Suprapubic skin (tissue), 4 donors: ENCODE measurements around the gene FAM186B. TPM values are rescaled to one million over a fixed set of nuclear protein-coding genes. Genes with fewer than 3 reads are reported as not detected.

Source experiments
- DNase-seq, 2 donors: peaks; one replicate each; pipeline ENCODE4 v3.0.0-alpha.2; 2019; ENCODE audit warnings: low spot score in 2 of 2
- H3K27ac ChIP-seq: fragments of 200-600 bp; sonication (generic); one replicate; pipeline ENCODE4 v1.5.1; 2019
- H3K27me3 ChIP-seq: fragments of 200-600 bp; sonication (generic); one replicate; pipeline ENCODE4 v1.5.1; 2019
- H3K36me3 ChIP-seq: fragments of 200-600 bp; sonication (generic); one replicate; pipeline ENCODE4 v1.5.1; 2019
- H3K4me1 ChIP-seq: fragments of 200-600 bp; sonication (generic); one replicate; pipeline ENCODE4 v1.5.1; 2019
- H3K4me3 ChIP-seq: fragments of 200-600 bp; sonication (generic); one replicate; pipeline ENCODE4 v1.5.1; 2019; ENCODE audit warnings: mild to moderate bottlenecking
- H3K9me3 ChIP-seq: fragments of 200-600 bp; sonication (generic); one replicate; pipeline ENCODE4 v1.5.1; 2019
- EP300 ChIP-seq: sonication (generic); formaldehyde crosslinking; IDR thresholded peaks from one replicate; pipeline ENCODE4 v1.6.1; 2017; ENCODE audit warnings: antibody characterized with exemption
- POLR2A ChIP-seq, 2 donors: fragments of 450-650 bp; IDR thresholded peaks; one replicate each; pipeline ENCODE4 v1.6.1; 2017; ENCODE audit warnings: antibody characterized with exemption in 2 of 2, mild to moderate bottlenecking in 2 of 2, moderate library complexity in 2 of 2
- POLR2AphosphoS5 ChIP-seq, 3 donors: sonication (generic); formaldehyde crosslinking; IDR thresholded peaks; one replicate each; pipeline ENCODE4 v1.6.1; 2017; ENCODE audit warnings: antibody characterized with exemption in 3 of 3
- WGBS: methylation state at CpG from one replicate; pipeline ENCODE4 v1.1.5; 2018; 5-methylcytosine and 5-hydroxymethylcytosine counted together
- total RNA-seq, 4 donors: library from RNA; depleted of rRNA; stranded (reverse); fragments of >200 nt; gene quantifications; one replicate each; pipeline ENCODE4 v1.1.0, GENCODE V29; 2016
- TF ChIP-seq, protein P1 (sequence below), 2 donors: fragments of 200-600 bp in 1 of 2; fragments of 450-650 bp in 1 of 2; sonication (generic) in 1 of 2; IDR thresholded peaks; one replicate each; pipeline ENCODE4 v1.5.1; 2016 to 2019; ENCODE audit warnings: antibody characterized with exemption in 2 of 2, mild to moderate bottlenecking in 1 of 2, moderate library complexity in 1 of 2

The FAM186B gene
- total RNA-seq, 4 donors from 2014 or later = 0.44 to 1.9 (median 1.1) TPM; not detected in 1

DNA sequence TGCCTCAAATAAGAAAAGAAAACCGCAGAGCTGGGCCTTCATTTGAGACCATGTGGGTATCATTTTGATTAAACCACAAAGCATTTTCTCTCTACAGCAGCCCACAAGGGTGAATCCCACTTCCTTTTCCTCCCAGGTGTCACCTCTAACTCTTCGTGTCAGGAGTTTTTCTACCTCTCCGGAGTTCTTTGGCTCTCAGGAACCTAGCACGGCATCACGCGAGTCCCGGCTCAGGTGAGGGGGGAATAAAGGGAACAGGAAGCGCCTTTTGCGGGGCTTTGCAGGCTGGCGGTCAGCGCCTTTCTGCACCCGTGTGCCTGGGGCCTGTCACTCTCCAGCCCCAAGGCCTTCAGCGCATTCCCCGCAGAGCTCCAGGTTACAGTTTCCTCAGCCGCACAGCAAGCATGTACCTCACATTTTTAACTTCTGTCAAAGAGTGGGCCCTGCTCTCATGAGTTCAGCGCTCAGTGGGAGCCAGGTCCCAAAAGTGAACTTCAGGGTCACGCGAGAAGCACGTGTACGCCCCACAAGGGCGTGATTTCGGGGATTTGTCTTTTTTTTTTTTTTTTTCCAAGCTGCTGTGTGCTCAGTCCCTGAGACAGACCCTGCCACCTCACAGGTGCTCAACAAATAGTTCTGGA lies 17.2 kb upstream of the FAM186B start:
- Histone ChIP-seq H3K4me1 (peaks cover 34% of the 10 kb centered on the region), H3K27me3 (no peaks in the 10 kb centered on the region), H3K36me3 (no peaks in the 10 kb centered on the region), H3K9me3 (no peaks in the 10 kb centered on the region), H3K4me3 (peak overlapping the region; percentile 67), H3K27ac (peak overlapping the region; percentile 86)
- no peak for TF ChIP-seq POLR2AphosphoS5 (IDR thresholded peaks at IDR 0.05)
- TF ChIP-seq POLR2A (IDR thresholded peaks at IDR 0.05) = no peak
- TF ChIP-seq, protein P1, sequence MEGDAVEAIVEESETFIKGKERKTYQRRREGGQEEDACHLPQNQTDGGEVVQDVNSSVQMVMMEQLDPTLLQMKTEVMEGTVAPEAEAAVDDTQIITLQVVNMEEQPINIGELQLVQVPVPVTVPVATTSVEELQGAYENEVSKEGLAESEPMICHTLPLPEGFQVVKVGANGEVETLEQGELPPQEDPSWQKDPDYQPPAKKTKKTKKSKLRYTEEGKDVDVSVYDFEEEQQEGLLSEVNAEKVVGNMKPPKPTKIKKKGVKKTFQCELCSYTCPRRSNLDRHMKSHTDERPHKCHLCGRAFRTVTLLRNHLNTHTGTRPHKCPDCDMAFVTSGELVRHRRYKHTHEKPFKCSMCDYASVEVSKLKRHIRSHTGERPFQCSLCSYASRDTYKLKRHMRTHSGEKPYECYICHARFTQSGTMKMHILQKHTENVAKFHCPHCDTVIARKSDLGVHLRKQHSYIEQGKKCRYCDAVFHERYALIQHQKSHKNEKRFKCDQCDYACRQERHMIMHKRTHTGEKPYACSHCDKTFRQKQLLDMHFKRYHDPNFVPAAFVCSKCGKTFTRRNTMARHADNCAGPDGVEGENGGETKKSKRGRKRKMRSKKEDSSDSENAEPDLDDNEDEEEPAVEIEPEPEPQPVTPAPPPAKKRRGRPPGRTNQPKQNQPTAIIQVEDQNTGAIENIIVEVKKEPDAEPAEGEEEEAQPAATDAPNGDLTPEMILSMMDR (IDR thresholded peaks at IDR 0.05) = no peak
- TF ChIP-seq EP300 = no peak
- 0% methylated on average over 14 of the region's 22 CpGs for WGBS
- no peak for DNase-seq

DNA sequence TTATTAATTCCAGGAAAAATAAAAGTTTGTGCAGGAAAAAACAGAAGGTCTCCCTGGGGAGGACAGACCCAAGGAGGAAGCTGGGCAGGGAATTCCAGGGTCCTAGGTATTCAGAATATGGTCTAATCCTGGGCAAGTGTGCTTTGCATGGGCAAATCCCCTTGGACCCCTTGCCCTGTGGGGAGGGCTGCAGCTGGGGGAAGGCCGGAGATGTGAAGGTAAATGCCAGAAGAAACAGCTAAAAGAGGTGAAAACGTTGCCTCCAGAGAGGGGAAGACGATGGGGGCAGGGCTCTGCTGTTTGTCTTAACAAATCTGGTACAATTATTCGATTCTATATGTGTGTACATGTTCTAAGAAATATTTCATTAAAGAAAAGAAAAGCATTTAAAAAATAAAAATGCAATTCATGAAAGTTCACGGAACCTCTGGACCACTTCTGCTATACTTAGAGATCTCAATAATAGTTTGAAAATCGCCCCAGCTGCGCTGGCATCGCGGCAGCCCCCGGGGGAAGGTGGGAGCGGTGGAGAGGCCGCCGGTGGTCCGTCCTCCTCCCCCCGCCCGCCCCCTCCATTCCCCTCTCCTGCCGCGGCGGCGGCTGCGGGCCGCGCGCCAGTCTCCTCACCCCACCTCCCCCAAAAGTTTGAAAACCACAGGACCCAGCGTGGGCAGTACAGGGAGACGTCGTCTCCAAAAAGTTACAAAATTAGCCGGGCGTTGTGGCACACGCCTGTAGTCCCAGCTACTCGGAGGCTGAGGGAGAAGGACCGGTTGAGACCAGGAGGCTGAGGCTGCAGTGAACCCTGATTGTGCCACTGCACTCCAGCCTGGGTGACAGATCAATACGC lies 16.4 kb upstream of the FAM186B start:
- DNase-seq = no peak
- H3K4me1 ChIP-seq = peaks cover 34% of the 10 kb centered on the region
- no peaks in the 10 kb centered on the region for H3K27me3 ChIP-seq
- WGBS = 4% methylated on average over 33 of the region's 33 CpGs
- H3K27ac ChIP-seq = peak overlapping the region; percentile 86
- peak overlapping the region; percentile 67 for H3K4me3 ChIP-seq
- no peaks in the 10 kb centered on the region for H3K9me3 ChIP-seq
- TF ChIP-seq EP300 (no peak), POLR2AphosphoS5 (IDR thresholded peaks at IDR 0.05) (no peak), POLR2A (IDR thresholded peaks at IDR 0.05) (no peak)
- TF ChIP-seq, protein P1 (IDR thresholded peaks at IDR 0.05) = no peak
- no peaks in the 10 kb centered on the region for H3K36me3 ChIP-seq

DNA sequence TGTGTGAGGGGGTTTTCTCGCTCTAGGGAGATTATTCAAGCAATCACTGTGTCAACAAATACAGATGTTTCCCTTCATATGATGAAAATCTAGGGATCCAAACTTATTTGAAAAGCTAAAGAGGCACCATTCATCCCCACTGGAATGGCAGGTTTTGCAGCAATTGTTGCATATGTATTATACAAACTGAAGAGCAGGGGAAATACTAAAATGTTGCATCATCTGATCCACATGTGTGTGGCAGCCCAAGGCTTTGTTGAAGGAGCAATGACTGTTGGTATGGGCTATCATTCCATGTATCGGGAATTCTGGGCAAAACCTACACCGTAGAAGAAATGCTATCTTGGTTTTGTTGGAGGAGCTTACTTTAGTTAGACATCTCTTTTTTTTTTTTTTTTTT lies 13.8 kb upstream of the FAM186B start:
- WGBS = 38% methylated on average over 3 of the region's 3 CpGs
- no peak for DNase-seq
- H3K27me3 ChIP-seq = no peaks in the 10 kb centered on the region

DNA sequence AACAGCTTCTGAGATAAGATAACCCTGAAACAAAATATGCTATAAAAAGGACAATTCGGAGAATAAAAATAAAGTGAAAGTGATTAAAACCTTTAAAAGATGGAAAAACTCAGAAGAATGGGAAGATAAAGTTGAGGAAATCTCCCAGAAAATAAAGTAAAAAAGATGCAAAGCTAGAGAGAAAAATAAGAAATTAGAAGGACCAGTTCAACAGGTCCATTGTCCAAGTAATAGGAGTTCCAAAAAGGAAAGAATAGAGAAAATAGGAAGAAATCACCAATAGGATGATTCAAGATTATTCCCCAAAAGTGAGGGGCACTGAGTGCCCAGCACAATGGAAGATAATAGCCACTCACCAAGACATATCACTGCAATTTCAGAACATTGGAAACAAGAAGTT lies 13.1 kb upstream of the FAM186B start:
- H3K4me1 ChIP-seq = peaks cover 19% of the 10 kb centered on the region
- H3K27me3 ChIP-seq = no peaks in the 10 kb centered on the region
- no peak overlapping the region for H3K4me3 ChIP-seq
- H3K36me3 ChIP-seq = no peaks in the 10 kb centered on the region
- no peak overlapping the region for H3K27ac ChIP-seq
- WGBS = 88% methylated on average over 1 of the region's 1 CpG
- TF ChIP-seq POLR2A (IDR thresholded peaks at IDR 0.05) (no peak), EP300 (no peak), POLR2AphosphoS5 (IDR thresholded peaks at IDR 0.05) (no peak)
- TF ChIP-seq, protein P1 (IDR thresholded peaks at IDR 0.05) = no peak
- DNase-seq = no peak
- H3K9me3 ChIP-seq = no peaks in the 10 kb centered on the region

More for the DNA sequence above, 13.8 kb upstream of the FAM186B start:
- Histone ChIP-seq H3K36me3 (no peaks in the 10 kb centered on the region), H3K4me3 (no peak overlapping the region), H3K9me3 (no peaks in the 10 kb centered on the region), H3K27ac (no peak overlapping the region), H3K4me1 (peaks cover 25% of the 10 kb centered on the region)
- TF ChIP-seq EP300 (no peak), POLR2A (IDR thresholded peaks at IDR 0.05) (no peak), POLR2AphosphoS5 (IDR thresholded peaks at IDR 0.05) (no peak)
- TF ChIP-seq, protein P1 (IDR thresholded peaks at IDR 0.05) = no peak
